H1 (cell line): Measurements from ENCODE around the gene ELL2. TPM values are rescaled to one million over a fixed set of nuclear protein-coding genes. Genes with fewer than 3 reads are reported as not detected.

Experiments used
- polyA plus RNA-seq, 7 experiments: library from polyadenylated mRNA; depleted of rRNA in 3 of 7; stranded (reverse) in 5 of 7; unstranded in 2 of 7; fragments of >200 nt in 5 of 7; fragments of 200-250 nt in 2 of 7; gene quantifications; 1 replicate in 5 of 7; 2 replicates in 1 of 7; 4 replicates in 1 of 7; pipeline versions ENCODE4 v1.2.1 to v1.2.3, GENCODE V29; 2011 to 2013; ENCODE audit warnings: missing spikeins in 2 of 7, mixed read lengths in 2 of 7
- total RNA-seq: library from RNA; stranded (reverse); fragmentation: NEBNext Ultra II Directional; extraction: Animal tissue kit (Norgen Biotek cat#: 25700); gene quantifications from 2 replicates; pipeline ENCODE4 v1.2.1, GENCODE V29; 2021
- TF ChIP-seq, protein P1 (sequence below), 3 experiments: IDR thresholded peaks; 1 replicate in 2 of 3; 2 replicates in 1 of 3; pipeline versions ENCODE4 v1.5.1 to v1.6.1; 2011; ENCODE audit warnings: low read length in 3 of 3, mild to moderate bottlenecking in 3 of 3, inconsistent platforms in 2 of 3, low read depth in 1 of 3, moderate library complexity in 1 of 3; ENCODE audit not compliant: insufficient read depth in 1 of 3; ENCODE audit errors: control extremely low read depth in 1 of 3

Gene ELL2
- total and polyA plus RNA-seq, 2 of the 8 experiments (the other 6 are each of a cell fraction or from before 2014, with no cell fraction given): 6.3 to 29.4 TPM

DNA sequence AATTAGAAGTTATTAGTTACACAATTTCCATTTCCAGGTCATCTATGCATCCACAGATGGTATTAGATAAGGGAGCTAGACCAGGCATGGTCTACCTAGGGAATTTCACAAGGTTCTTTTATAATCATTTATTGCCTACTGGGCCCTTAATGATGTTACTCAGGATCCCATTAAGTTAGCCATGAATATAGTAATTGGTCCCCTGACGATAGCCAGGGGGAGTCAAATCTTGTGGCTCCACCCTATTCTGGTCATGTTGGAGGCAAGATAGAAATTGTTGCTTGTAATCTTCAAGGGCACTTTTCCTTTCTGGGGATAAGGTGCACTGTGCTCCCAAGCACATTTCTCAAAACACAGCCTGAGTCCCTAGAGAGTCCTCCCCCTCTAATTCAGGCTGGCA is 14.1 kb upstream of the ELL2 start (continued):
- TF ChIP-seq, protein P1, sequence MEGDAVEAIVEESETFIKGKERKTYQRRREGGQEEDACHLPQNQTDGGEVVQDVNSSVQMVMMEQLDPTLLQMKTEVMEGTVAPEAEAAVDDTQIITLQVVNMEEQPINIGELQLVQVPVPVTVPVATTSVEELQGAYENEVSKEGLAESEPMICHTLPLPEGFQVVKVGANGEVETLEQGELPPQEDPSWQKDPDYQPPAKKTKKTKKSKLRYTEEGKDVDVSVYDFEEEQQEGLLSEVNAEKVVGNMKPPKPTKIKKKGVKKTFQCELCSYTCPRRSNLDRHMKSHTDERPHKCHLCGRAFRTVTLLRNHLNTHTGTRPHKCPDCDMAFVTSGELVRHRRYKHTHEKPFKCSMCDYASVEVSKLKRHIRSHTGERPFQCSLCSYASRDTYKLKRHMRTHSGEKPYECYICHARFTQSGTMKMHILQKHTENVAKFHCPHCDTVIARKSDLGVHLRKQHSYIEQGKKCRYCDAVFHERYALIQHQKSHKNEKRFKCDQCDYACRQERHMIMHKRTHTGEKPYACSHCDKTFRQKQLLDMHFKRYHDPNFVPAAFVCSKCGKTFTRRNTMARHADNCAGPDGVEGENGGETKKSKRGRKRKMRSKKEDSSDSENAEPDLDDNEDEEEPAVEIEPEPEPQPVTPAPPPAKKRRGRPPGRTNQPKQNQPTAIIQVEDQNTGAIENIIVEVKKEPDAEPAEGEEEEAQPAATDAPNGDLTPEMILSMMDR (IDR thresholded peaks at IDR 0.05; ENCODE audit: control extremely low read depth in 1 of 3, insufficient read depth in 1 of 3, low read depth in 1 of 3, low read length in 3 of 3): no peak
